ENCODE results near the gene CANX.
"Not testable (repeated sequence)": the region's sequence is repeated elsewhere in the genome, so short reads cannot be mapped to it uniquely, and the experiment has no call there.

Gene CANX, protein sequence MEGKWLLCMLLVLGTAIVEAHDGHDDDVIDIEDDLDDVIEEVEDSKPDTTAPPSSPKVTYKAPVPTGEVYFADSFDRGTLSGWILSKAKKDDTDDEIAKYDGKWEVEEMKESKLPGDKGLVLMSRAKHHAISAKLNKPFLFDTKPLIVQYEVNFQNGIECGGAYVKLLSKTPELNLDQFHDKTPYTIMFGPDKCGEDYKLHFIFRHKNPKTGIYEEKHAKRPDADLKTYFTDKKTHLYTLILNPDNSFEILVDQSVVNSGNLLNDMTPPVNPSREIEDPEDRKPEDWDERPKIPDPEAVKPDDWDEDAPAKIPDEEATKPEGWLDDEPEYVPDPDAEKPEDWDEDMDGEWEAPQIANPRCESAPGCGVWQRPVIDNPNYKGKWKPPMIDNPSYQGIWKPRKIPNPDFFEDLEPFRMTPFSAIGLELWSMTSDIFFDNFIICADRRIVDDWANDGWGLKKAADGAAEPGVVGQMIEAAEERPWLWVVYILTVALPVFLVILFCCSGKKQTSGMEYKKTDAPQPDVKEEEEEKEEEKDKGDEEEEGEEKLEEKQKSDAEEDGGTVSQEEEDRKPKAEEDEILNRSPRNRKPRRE

GRCh38 chr5:179698935-179699615 lies at the start of gene CANX:
TSS of gene CANX (plus strand) at chr5:179698967. CDS start at chr5:179705682, 6,715 bp downstream.
- DNase-seq (ENCODE audit: low read depth), result no peak

- DNase-seq (ENCODE audit: low read depth), result not testable (repeated sequence)
Measured at GRCh38 chr5:179649166-179649703, 49.5 kb upstream of the CANX start.

- DNase-seq (ENCODE audit: low read depth), result not testable (repeated sequence)
Measured at GRCh38 chr5:179650245-179650644, 48.5 kb upstream of the CANX start.

DNA sequence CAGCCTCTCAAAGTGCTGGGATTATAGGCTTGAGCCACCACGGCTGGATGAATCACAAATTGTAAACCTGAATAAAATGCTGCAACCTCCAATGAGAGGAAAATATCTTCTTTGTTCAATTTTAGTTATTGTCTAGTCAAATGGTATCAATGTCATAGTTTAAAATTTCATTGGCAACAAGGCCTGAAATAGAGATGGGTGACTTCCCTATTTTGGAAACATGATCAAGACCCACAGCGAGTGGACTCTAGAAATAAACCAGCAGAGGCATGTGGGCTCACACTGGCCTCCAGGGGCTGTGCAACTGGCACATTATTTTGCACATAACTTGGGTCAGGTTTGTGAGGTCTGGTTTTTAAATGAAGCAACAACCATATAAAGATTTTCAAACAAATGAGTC lies 45.6 kb upstream of the CANX start:
- DNase-seq (ENCODE audit: low read depth), result not testable (repeated sequence)

DNA sequence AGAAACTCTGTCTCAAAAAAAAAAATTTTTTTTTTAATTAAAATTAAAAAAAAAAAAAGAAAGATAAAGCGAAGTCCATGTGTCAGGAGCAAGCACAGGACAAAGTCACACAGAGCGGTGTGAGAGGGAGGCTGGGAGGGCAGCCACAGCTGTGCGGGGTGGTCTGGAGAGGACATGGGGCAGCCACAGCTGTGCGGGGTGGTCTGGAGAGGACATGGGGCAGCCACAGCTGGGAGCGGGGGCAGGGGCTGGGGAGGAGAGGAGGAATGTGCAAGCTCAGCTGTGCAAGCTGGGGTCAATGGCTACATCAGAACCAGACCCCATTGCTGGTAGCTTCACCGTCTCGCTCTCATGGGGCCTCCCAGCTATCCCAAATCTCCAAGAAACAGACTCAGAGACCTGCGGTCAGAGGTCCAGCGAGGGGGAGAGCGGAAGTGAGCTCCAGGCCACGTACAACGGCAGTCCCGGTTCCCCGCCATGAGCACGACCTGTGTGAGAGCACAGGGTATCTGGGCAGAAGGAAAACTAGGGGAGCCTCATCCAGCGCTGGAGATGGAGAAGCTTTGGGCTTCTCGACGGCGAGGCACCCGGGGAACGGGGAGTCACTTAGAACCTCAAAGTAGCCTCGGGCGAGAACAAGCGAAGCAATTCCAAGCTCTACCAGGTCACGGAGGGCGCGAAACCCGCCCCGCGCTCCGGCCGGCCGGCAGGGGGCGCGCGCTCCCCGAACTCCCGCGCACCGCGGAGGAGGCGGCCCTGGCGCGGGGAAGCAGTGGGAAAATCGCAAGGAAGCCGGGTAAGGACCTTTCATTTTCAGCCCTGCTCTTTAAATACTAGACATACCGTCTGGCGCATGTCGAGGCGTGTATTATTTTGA lies 41.2 kb upstream of the CANX start:
- not testable (repeated sequence) for DNase-seq (ENCODE audit: low read depth)

DNA sequence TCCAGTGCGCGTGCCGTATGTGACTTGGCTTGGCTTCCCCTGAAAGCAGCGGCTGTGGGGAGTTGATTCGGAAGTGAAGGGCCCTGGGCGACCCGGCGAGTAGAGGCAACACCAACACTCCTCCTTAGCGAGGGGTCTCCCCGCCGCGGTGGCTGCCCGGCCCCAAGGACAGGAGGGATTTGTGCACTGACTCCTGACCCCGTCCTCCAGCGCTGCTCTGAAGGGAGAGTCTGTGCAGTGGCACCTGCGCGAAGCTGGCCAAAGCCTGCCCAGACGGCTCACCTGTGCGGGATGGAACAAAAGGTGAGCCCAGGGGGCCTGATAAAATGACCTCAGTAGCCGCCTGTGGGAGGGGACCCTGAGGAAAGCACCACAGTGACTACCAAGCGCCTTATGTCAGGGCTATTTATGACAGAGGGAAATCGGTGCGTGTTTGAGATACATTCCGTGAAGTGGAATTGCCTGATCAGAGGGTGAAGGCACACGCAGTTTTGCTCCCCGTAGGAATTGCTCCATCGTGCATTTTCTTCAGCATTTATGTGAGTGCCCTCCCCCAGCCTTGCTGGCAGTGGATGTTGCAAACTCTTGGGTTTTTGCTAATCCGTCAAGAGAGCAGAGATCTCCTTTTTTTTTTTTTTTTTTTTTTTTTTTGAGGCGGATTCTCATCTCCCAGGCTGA lies 40.4 kb upstream of the CANX start:
- not testable (repeated sequence) for DNase-seq (ENCODE audit: low read depth)

DNA sequence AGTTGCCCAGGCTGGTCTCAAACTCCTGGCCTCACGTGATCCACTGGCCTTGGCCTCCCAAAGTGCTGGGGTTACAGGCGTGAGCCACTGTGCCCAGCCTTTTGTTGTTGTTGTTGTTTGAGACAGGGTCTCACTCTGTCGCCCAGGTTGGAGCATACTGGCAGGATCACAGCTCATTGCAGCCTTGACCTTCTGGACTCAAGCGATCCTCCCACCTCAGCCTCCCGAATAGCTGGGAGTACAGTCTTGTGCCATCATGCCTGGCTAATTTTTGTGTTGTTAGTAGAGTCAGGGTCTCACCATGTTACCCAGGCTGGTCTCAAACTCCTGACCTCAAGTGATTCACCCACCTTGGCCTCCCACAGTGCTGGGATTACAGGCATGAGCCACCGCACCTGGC lies 37.1 kb upstream of the CANX start:
- DNase-seq (ENCODE audit: low read depth), result not testable (repeated sequence)

DNA sequence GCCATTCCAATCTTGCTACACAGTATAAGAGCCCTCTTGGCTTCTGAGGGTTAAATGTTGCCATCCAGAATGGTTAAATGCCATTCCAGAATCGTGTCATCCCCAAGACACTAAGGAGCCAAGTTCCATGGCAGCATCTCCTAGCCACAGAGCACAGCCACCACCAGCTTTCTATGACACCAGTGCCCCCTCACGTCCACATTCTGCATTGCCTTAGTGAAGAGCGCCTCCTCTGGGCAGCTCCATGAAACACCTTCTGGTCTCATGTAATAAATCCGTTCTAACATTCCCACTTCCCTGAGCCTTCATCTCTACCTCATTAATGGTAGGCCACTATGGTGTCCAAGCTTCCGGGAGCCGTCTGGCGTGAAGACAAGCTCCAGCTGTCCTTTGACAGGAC lies 30.4 kb upstream of the CANX start:
- DNase-seq (ENCODE audit: low read depth), result no peak

- DNase-seq (ENCODE audit: low read depth), result peak; percentile 81
Measured at GRCh38 chr5:179678223-179679013, 20.3 kb upstream of the CANX start.

DNA sequence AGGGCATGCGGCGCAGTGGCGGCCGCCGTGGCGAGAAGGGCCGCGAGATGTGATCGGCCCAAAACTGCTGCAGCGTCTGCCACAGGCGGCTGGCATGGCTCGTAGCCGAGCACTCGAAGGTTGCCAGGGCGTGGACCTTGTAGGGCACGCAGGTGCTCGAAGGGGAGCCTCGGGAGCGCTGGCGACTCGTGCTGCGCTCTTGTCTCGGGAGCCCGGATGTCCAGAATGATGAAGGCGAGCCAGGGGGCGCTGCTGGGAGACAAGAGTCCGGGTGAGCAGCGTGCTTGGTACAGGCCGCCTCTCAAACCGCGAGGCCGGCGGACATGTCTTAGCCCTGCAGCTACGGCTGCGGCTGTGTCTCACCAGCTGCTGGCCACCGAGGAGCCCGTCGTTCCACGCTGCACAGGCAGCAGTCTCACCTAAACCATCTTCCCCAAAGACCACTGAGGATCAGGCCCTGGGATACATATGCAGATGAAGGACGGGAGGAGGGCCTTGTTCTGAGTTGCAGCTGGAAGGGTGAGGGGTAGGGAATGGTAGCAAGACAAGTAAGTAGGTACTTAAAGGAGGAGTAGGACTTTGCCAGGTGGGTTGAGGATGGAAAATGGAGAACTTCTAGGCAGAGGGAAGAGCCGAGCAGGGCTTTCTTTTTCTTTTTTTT lies 19.6 kb upstream of the CANX start:
- DNase-seq (ENCODE audit: low read depth), result peak; percentile 47

DNA sequence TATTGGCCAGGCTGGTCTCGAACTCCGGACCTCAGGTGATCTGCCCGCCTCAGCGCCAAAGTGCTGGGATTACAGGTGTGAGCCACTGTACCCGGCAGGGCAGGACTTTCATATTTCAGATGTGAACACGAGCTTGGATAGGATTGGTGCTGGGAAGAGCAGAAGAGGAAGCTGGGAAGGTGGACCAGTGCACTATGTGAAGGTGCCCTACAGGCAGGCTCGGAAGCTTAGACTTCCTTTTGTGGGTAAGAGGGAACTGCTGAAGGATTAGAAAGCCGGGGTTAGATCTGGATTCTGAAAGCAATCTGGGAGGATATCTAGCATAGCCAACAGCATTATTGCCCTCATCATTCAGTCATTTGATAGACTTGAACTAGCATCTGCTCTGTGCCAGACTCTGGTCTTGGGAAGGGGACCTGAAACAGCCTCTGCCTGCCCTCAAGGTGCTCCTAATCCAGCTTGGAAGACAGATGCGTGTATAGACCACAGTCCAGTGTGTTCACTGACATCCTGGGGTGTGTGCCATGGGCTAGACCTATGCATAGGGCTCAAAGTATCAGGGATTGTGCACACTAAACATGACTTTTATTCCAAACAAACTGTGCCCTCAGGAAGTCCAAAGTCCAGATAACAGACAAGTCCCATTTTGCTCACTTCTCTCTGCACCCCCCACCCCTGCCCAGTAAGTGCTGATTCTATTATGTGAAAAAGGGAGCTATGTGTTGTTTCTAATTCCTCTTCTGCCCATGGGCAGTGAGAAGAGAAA lies 18.6 kb upstream of the CANX start:
- DNase-seq (ENCODE audit: low read depth), result no peak

DNA sequence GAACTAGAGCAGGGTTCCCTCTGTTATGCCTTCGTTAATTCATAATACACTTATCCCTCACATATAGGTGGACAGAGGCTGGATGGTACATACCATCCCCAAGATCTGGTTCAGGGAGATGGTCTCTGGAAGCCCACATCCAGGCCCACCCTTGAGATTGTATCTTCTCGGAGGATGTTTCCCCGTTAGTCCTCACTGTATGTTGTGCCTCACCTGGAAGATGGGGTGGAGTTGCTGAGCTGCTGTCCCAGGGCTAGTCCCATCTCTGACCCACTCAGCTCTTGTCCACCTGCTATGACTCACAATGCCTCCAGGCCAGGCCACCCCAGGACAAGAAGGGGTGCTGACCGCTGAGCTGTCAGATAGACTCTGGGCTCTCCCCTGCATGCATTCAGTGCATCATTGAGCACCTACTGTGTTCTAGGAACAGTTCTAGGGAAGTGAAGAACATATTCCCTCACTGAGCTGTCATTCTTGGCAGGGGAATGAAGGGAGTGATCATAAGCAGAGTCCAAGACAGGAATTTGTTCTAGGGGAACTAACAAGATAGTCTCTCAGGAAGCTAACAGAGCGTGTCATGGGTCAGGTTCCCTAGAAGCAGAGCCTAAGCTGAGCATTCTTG lies 17.9 kb upstream of the CANX start, which contains the start of gene CBY3:
CBY3 (minus strand) TSS at position 255 of the 622 bp plus-strand sequence; CDS start at position 139, 116 bp downstream.
- no peak for DNase-seq (ENCODE audit: low read depth)

DNA sequence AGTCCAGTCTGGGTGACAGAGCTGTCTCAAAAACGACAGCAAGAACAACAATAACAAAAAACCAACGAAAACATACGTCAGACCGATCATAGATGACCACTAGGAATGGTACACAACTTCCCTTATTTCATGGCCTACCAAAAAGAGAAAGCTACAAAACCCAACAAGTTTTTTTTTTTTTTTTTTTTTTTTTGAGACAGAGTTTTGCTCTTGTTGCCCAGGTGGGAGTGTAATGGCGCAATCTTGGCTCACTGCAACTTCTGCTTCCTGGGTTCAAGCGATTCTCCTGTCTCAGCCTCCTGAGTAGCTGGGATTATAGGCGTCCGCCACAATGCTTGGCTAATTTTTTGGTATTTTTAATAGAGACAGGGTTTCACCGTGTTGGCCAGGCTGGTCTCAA lies 9.6 kb upstream of the CANX start:
- DNase-seq (ENCODE audit: low read depth), result not testable (repeated sequence)

- no peak for DNase-seq (ENCODE audit: low read depth)
Measured at GRCh38 chr5:179694561-179694960, 4.2 kb upstream of the CANX start.

DNA sequence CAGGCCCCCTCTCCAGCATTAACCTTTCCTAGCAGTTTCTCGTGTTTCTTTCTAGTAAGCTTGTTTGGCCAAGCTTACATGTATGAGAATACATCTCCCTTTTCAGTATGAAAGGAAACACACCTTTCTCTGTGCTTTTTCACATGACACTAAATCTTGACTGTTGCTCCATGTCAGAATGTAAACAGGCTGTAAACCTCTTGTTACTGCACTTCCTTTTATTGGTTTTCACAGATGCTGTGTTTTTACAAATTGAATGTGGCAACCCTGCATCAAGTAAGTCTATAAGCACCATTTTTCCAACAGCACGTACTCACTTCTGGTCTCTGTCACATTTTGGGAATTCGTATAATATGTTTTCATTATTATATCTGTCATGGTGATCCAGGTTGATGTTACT lies 2.2 kb upstream of the CANX start:
- no peak for DNase-seq (ENCODE audit: low read depth)

DNA sequence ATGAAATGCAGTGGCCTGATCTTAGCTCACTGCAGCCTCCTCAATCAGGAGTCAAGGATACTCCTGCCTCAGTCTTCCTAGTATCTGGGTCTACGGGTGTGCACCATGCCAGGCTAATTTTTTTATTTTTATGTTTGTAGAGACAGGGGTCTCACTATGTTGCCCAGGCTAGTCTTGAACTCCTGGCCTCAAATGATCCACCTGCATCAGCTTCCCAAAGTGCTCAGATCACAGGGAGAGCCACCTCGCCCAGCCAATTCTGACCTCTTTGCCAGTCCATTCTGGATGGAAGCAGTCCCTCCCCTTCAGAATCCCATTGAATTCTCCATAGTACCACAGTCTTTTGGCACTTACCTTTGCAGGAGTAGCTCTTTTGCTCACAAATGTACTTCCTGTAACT lies 1.7 kb upstream of the CANX start:
- DNase-seq (ENCODE audit: low read depth), result no peak

- DNase-seq (ENCODE audit: low read depth), result not testable (repeated sequence)
Measured at GRCh38 chr5:179697543-179697942, 1.2 kb upstream of the CANX start.
